DOHH2 (cell line): ENCODE measurements around the gene PLA2G4F.

Source experiments
- H3F3A ChIP-seq: fragments of 200-600 bp; sonication (generic), shearing (Covaris generic); 2 replicates; pipeline ENCODE4 v1.6.0; 2016; ENCODE audit warnings: antibody characterized with exemption, mild to moderate bottlenecking; ENCODE audit not compliant: control insufficient read depth, insufficient read depth
- H3K27ac ChIP-seq: fragments of 200-600 bp; sonication (generic); 2 replicates; pipeline ENCODE4 v1.5.1; 2014; ENCODE audit warnings: low read depth, mild to moderate bottlenecking, low read length, moderate library complexity
- H3K27me3 ChIP-seq: fragments of 200-600 bp; sonication (generic); 2 replicates; pipeline ENCODE4 v1.6.1; 2014; ENCODE audit warnings: mild to moderate bottlenecking, low read length, mixed read lengths; ENCODE audit not compliant: control insufficient read depth
- H3K36me3 ChIP-seq: fragments of 200-600 bp; sonication (generic); 2 replicates; pipeline ENCODE4 v1.6.1; 2014; ENCODE audit warnings: mild to moderate bottlenecking, low read length, moderate library complexity, mixed read lengths; ENCODE audit not compliant: control insufficient read depth
- H3K4me1 ChIP-seq: fragments of 200-600 bp; sonication (generic); 2 replicates; pipeline ENCODE4 v1.6.1; 2014; ENCODE audit warnings: mild to moderate bottlenecking, low read length, mixed read lengths; ENCODE audit not compliant: control insufficient read depth
- H3K4me2 ChIP-seq: fragments of 200-600 bp; sonication (generic); 2 replicates; pipeline ENCODE4 v1.6.0; 2014; ENCODE audit warnings: mild to moderate bottlenecking, low read length, moderate library complexity
- H3K4me3 ChIP-seq: fragments of 200-600 bp; sonication (generic); 2 replicates; pipeline ENCODE4 v1.5.1; 2014; ENCODE audit warnings: mild to moderate bottlenecking, low read length, mixed read lengths
- H3K79me2 ChIP-seq: fragments of 200-600 bp; sonication (generic); 2 replicates; pipeline ENCODE4 v1.6.1; 2014; ENCODE audit warnings: mild to moderate bottlenecking, low read length, mixed read lengths; ENCODE audit not compliant: control insufficient read depth
- H3K9me2 ChIP-seq: fragments of 200-600 bp; sonication (generic); replicated peaks from 2 replicates; pipeline ENCODE4 v1.6.1; 2014; ENCODE audit warnings: mild to moderate bottlenecking, low read length, mixed read lengths; ENCODE audit not compliant: control insufficient read depth
- H3K9me3 ChIP-seq: fragments of 200-600 bp; sonication (generic); 2 replicates; pipeline ENCODE4 v1.6.1; 2014; ENCODE audit warnings: antibody characterized with exemption, low read length, mixed read lengths; ENCODE audit not compliant: control insufficient read depth, insufficient read depth
- H4K20me1 ChIP-seq: fragments of 200-600 bp; sonication (generic); 2 replicates; pipeline ENCODE4 v1.6.0; 2014; ENCODE audit warnings: low read depth, mild to moderate bottlenecking, antibody characterized with exemption, low read length, moderate library complexity; ENCODE audit not compliant: control insufficient read depth, insufficient read depth
- CTCF ChIP-seq: fragments of 200-600 bp; sonication (generic); IDR thresholded peaks from one replicate; pipeline ENCODE4 v1.5.1; 2014; ENCODE audit warnings: antibody characterized with exemption, mild to moderate bottlenecking, low read depth, low read length; ENCODE audit not compliant: poor library complexity, severe bottlenecking
- EZH2phosphoT487 ChIP-seq: fragments of 200-600 bp; sonication (generic); IDR thresholded peaks from 2 replicates; pipeline ENCODE4 v1.6.1; 2017; ENCODE audit warnings: borderline replicate concordance, mild to moderate bottlenecking, antibody characterized with exemption, low read length, moderate library complexity, mixed read lengths

Gene PLA2G4F

DNA sequence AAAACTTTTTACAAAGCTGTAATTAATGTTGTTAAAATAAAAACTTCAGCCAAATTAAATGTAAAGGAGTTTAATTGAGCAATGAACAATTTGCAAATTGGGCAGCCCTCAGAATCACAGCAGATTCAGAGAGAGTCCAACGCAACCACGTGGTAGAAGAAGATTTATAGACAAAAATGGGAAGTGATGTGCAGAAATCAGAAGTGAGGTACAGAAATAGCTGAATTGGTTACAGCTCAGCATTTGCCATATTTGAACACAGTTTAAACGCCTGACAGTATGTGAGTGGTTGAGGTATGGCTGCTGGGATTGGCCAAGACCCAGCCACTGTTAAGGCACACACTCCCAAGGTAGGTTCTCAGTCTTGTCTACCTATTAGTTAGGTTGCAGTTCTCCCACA is 47.6 kb downstream of the PLA2G4F start:
- Histone ChIP-seq H3K4me2 (peak overlapping the region; percentile 51), H3K9me3 (no peaks in the 10 kb centered on the region), H3F3A (no peaks in the 10 kb centered on the region), H3K27me3 (no peaks in the 10 kb centered on the region), H4K20me1 (no peaks in the 10 kb centered on the region), H3K27ac (no peak overlapping the region), H3K4me1 (peaks cover 31% of the 10 kb centered on the region), H3K36me3 (no peaks in the 10 kb centered on the region), H3K79me2 (no peaks in the 10 kb centered on the region), H3K9me2 (no peaks in the 10 kb centered on the region), H3K4me3 (peak overlapping the region; percentile 15; the same call in 1 of the 2 replicates)
- no peak for TF ChIP-seq CTCF
- TF ChIP-seq EZH2phosphoT487: no peak

DNA sequence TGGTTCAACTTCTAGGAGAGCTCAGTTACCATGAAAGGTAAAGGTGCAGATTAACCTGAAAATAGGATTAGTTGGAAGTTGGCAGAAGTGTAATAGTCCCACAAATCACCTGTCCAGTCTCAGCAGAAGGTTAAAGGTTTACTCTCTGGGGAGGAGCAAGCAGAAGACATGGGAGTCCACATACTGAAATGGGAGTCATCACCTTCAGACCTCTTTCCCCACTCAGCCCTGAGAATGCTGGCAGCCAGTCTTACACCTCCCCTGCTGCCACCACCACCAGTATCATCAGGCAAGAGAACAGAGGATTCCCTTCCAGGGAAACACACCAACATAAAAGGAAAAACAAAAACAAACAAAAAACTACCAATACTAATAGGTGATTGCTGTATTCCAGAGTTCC is 48.2 kb downstream of the PLA2G4F start:
- TF ChIP-seq CTCF: no peak
- TF ChIP-seq EZH2phosphoT487: no peak
- H4K20me1 ChIP-seq: no peaks in the 10 kb centered on the region
- no peaks in the 10 kb centered on the region for H3F3A ChIP-seq
- peaks cover 31% of the 10 kb centered on the region for H3K4me1 ChIP-seq
- H3K4me3 ChIP-seq: no peak overlapping the region
- H3K27me3 ChIP-seq: no peaks in the 10 kb centered on the region
- H3K9me3 ChIP-seq: no peaks in the 10 kb centered on the region
- no peaks in the 10 kb centered on the region for H3K9me2 ChIP-seq
- H3K36me3 ChIP-seq: no peaks in the 10 kb centered on the region
- no peak overlapping the region for H3K27ac ChIP-seq
- no peaks in the 10 kb centered on the region for H3K79me2 ChIP-seq
- peak overlapping the region; percentile 51 for H3K4me2 ChIP-seq

- Histone ChIP-seq H3K9me2 (no peaks in the 10 kb centered on the region), H3K4me2 (peak overlapping the region; percentile 51), H3K27me3 (no peaks in the 10 kb centered on the region), H3K4me1 (peaks cover 31% of the 10 kb centered on the region), H3K4me3 (peak overlapping the region; percentile 31), H3F3A (no peaks in the 10 kb centered on the region), H3K27ac (no peak overlapping the region), H3K9me3 (no peaks in the 10 kb centered on the region), H3K36me3 (no peaks in the 10 kb centered on the region), H4K20me1 (no peaks in the 10 kb centered on the region), H3K79me2 (no peaks in the 10 kb centered on the region)
- TF ChIP-seq CTCF: no peak
- TF ChIP-seq EZH2phosphoT487: no peak
Measured at GRCh38 chr15:42107473-42107872, 49.0 kb downstream of the PLA2G4F start.

GRCh38 chr15:42106288-42106687 is 50.1 kb downstream of the PLA2G4F start:
- TF ChIP-seq CTCF: no peak
- TF ChIP-seq EZH2phosphoT487: no peak
- Histone ChIP-seq H3K27me3 (0 out of 2 replicates have a peak, but pooled peaks cover 2% of the 10 kb centered on the region), H3F3A (no peaks in the 10 kb centered on the region), H3K4me3 (no peak overlapping the region), H3K4me2 (no peak overlapping the region), H3K79me2 (no peaks in the 10 kb centered on the region), H3K9me2 (no peaks in the 10 kb centered on the region), H4K20me1 (no peaks in the 10 kb centered on the region), H3K27ac (no peak overlapping the region), H3K9me3 (no peaks in the 10 kb centered on the region), H3K4me1 (peaks cover 28% of the 10 kb centered on the region), H3K36me3 (no peaks in the 10 kb centered on the region)
